HFFc6 (cell line): Measurements from ENCODE around the gene RALGPS1. TPM values are rescaled to one million over a fixed set of nuclear protein-coding genes. Genes with fewer than 3 reads are reported as not detected.

Experiments
- DNase-seq: peaks from one replicate; pipeline ENCODE4 v3.0.0-alpha.2; 2018
- H3K27ac Mint-ChIP-seq: 2 replicates; pipeline ENCODE4 v1.8.0; 2020; ENCODE audit warnings: mild to moderate bottlenecking, mixed read lengths
- H3K27me3 Mint-ChIP-seq: 2 replicates; pipeline ENCODE4 v1.8.0; 2021; ENCODE audit warnings: mild to moderate bottlenecking, moderate library complexity, mixed read lengths; ENCODE audit not compliant: insufficient read depth
- H3K36me3 Mint-ChIP-seq: 2 replicates; pipeline ENCODE4 v1.8.0; 2021; ENCODE audit warnings: low read depth, mixed read lengths
- H3K4me1 Mint-ChIP-seq: 2 replicates; pipeline ENCODE4 v1.8.0; 2020; ENCODE audit warnings: low read depth, mixed read lengths
- H3K4me3 Mint-ChIP-seq: 2 replicates; pipeline ENCODE4 v1.8.0; 2020; ENCODE audit warnings: mild to moderate bottlenecking, moderate library complexity, mixed read lengths
- H3K9me3 Mint-ChIP-seq: 2 replicates; pipeline ENCODE4 v1.8.0; 2020; ENCODE audit warnings: mild to moderate bottlenecking, mixed read lengths
- total RNA-seq, 6 experiments: library from RNA; stranded (reverse); fragmentation: NEBNext Ultra II Directional; extraction: Animal tissue kit (Norgen Biotek cat#: 25700); gene quantifications; 2 replicates in 1 of 6; 3 replicates in 5 of 6; pipeline ENCODE4 v1.2.3, GENCODE V29; 2021
- TF ChIP-seq, protein P1 (sequence below): fragments of 200-600 bp; sonication (generic); IDR thresholded peaks from 2 replicates; pipeline ENCODE4 v1.5.0; 2021; ENCODE audit warnings: antibody characterized with exemption, mild to moderate bottlenecking

Gene RALGPS1
- total RNA-seq, 6 experiments from 2014 or later, result 0.68 to 1.6 (median 1.1) TPM

DNA sequence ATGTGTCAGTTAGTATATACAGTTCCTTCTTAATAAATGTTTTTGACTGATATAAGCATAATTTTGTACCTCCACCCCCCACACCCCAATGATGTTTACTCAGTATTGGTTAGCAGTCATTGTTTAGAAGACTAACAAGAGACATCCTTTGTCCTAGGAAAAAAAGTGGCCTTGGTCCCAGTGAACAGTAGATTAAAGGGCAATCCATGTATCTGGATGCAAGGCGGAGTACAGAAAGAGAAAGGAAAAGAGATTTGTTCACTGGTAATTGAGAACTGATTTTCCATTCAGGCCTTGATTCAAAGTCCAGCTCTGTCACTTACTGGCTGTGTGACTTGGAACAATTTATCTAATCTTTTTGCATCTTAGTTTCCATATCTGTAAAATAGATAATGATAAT, 4.6 kb downstream of the RALGPS1 start:
- Mint-ChIP-seq H3K27me3 (peaks cover 42% of the 10 kb centered on the region), H3K36me3 (no peaks in the 10 kb centered on the region), H3K4me1 (0 out of 2 replicates have a peak, but pooled peaks cover 5% of the 10 kb centered on the region), H3K9me3 (no peaks in the 10 kb centered on the region), H3K27ac (no peak overlapping the region), H3K4me3 (no peak overlapping the region)
- DNase-seq, result no peak
- TF ChIP-seq, protein P1, sequence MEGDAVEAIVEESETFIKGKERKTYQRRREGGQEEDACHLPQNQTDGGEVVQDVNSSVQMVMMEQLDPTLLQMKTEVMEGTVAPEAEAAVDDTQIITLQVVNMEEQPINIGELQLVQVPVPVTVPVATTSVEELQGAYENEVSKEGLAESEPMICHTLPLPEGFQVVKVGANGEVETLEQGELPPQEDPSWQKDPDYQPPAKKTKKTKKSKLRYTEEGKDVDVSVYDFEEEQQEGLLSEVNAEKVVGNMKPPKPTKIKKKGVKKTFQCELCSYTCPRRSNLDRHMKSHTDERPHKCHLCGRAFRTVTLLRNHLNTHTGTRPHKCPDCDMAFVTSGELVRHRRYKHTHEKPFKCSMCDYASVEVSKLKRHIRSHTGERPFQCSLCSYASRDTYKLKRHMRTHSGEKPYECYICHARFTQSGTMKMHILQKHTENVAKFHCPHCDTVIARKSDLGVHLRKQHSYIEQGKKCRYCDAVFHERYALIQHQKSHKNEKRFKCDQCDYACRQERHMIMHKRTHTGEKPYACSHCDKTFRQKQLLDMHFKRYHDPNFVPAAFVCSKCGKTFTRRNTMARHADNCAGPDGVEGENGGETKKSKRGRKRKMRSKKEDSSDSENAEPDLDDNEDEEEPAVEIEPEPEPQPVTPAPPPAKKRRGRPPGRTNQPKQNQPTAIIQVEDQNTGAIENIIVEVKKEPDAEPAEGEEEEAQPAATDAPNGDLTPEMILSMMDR, result no peak

DNA sequence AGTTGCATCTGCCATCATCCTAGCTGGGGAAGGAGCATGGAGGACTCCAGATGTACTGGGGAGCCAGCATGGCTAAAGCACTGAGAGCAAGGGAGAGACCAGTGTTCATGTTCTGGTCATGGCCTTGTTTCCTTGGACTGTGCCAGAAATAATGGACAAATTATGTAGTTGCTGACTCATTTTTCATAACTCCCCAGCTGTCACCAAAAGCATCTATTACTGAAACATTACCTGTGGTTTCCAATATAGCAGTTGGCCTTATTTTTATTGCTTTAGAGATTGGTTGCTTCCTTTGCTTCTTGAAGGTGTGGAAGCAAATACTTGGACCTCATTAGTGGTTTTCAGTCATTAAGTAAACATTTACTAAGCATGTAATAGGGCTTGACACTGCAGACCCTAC, 11.3 kb downstream of the RALGPS1 start:
- H3K9me3 Mint-ChIP-seq, result no peaks in the 10 kb centered on the region
- H3K4me1 Mint-ChIP-seq, result no peaks in the 10 kb centered on the region
- no peak for DNase-seq
- TF ChIP-seq, protein P1, result no peak
- H3K4me3 Mint-ChIP-seq, result no peak overlapping the region
- H3K27ac Mint-ChIP-seq, result no peak overlapping the region
- no peaks in the 10 kb centered on the region for H3K36me3 Mint-ChIP-seq
- H3K27me3 Mint-ChIP-seq, result peaks cover 23% of the 10 kb centered on the region

- H3K9me3 Mint-ChIP-seq, result no peaks in the 10 kb centered on the region
- H3K4me1 Mint-ChIP-seq, result no peaks in the 10 kb centered on the region
- no peak overlapping the region for H3K4me3 Mint-ChIP-seq
- DNase-seq, result no peak
- TF ChIP-seq, protein P1, result no peak
- H3K27ac Mint-ChIP-seq, result no peak overlapping the region
- H3K36me3 Mint-ChIP-seq, result no peaks in the 10 kb centered on the region
- peaks cover 23% of the 10 kb centered on the region for H3K27me3 Mint-ChIP-seq
These were observed 11.8 kb downstream of the RALGPS1 start for GRCh38 chr9:126926364-126926763.

DNA sequence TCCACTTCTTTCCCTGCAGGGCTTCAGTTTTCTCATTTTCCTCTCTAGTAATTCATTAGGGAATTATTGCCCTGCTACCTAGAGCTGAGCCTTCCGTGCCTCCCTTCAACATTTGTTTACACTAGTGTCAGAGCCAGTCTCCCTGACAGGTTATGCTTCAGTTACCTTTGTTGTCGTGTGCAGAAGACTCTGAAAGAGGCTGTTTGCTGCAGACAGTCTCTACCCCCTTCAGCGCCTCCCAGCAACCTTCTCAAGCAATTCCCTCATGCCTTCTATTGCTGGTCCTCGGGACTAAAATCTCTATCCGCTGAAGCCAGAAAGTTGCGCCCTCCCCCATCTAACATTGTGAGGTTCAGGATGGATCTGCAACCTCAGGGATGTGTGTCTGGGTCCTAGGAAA, 12.8 kb downstream of the RALGPS1 start:
- H3K27me3 Mint-ChIP-seq, result peaks cover 16% of the 10 kb centered on the region
- H3K4me3 Mint-ChIP-seq, result no peak overlapping the region
- H3K4me1 Mint-ChIP-seq, result no peaks in the 10 kb centered on the region
- no peaks in the 10 kb centered on the region for H3K36me3 Mint-ChIP-seq
- no peaks in the 10 kb centered on the region for H3K9me3 Mint-ChIP-seq
- no peak for DNase-seq
- no peak overlapping the region for H3K27ac Mint-ChIP-seq
- TF ChIP-seq, protein P1, result no peak

- H3K9me3 Mint-ChIP-seq, result no peaks in the 10 kb centered on the region
- no peak overlapping the region for H3K27ac Mint-ChIP-seq
- TF ChIP-seq, protein P1, result no peak
- H3K27me3 Mint-ChIP-seq, result peaks cover 18% of the 10 kb centered on the region
- no peak for DNase-seq
- H3K36me3 Mint-ChIP-seq, result no peaks in the 10 kb centered on the region
- H3K4me1 Mint-ChIP-seq, result peaks cover 9% of the 10 kb centered on the region
- H3K4me3 Mint-ChIP-seq, result no peak overlapping the region
These were observed 18.3 kb downstream of the RALGPS1 start for GRCh38 chr9:126932871-126933321.
